CD4-positive, alpha-beta T cell treated with Interleukin-2 at 100 ng/mL for 4 hours (primary cell): Measurements from ENCODE around the gene SYP.

Experiments used
- DNase-seq: peaks from one replicate; pipeline ENCODE4 v3.0.0-alpha.2; 2020; ENCODE audit warnings: low spot score

The SYP gene

GRCh38 chrX:49220100-49220499 lies 20.1 kb upstream of the SYP start:
- DNase-seq = no peak

GRCh38 chrX:49214996-49215526 lies 15.1 kb upstream of the SYP start:
- no peak for DNase-seq

GRCh38 chrX:49214416-49214815 lies 14.4 kb upstream of the SYP start:
- DNase-seq = no peak

- DNase-seq = no peak
These were observed 12.9 kb upstream of the SYP start for GRCh38 chrX:49212861-49213260.

GRCh38 chrX:49212209-49212608 lies 12.2 kb upstream of the SYP start:
- DNase-seq = no peak

- no peak for DNase-seq
These were observed 11.1 kb upstream of the SYP start for GRCh38 chrX:49211074-49211473.

GRCh38 chrX:49210406-49210805 lies 10.4 kb upstream of the SYP start:
- DNase-seq = no peak

- no peak for DNase-seq
These were observed 9.7 kb upstream of the SYP start for GRCh38 chrX:49209434-49210251.

GRCh38 chrX:49208399-49208798 lies 8.4 kb upstream of the SYP start:
- DNase-seq = no peak

- no peak for DNase-seq
These were observed 6.5 kb upstream of the SYP start for GRCh38 chrX:49206543-49206942.

- no peak for DNase-seq
These were observed 5.5 kb upstream of the SYP start for GRCh38 chrX:49205443-49205842.

GRCh38 chrX:49204709-49205108 lies 4.7 kb upstream of the SYP start:
- no peak for DNase-seq

- no peak for DNase-seq
These were observed 4.0 kb upstream of the SYP start for GRCh38 chrX:49204017-49204416.

GRCh38 chrX:49203536-49203935 lies 3.5 kb upstream of the SYP start:
- DNase-seq = no peak

- DNase-seq = no peak
These were observed 2.0 kb upstream of the SYP start for GRCh38 chrX:49202022-49202421.

GRCh38 chrX:49199315-49199595 lies 738 bp downstream of the SYP start:
- DNase-seq = no peak

- no peak for DNase-seq
These were observed 1.3 kb downstream of the SYP start for GRCh38 chrX:49198540-49199314.

GRCh38 chrX:49197543-49198087 lies 2.4 kb downstream of the SYP start:
- no peak for DNase-seq

- DNase-seq = no peak
These were observed 6.4 kb downstream of the SYP start for GRCh38 chrX:49193542-49193964.

- peak; percentile 41 for DNase-seq
These were observed 7.2 kb downstream of the SYP start for GRCh38 chrX:49192722-49193328.

- peak; percentile 10 for DNase-seq
These were observed 8.4 kb downstream of the SYP start for GRCh38 chrX:49191574-49192011.

- DNase-seq = peak; percentile 94
These were observed 9.0 kb downstream of the SYP start for GRCh38 chrX:49190821-49191573.
